PC-9 (cell line): Measurements from ENCODE around the gene FBXL14. TPM values are rescaled to one million over a fixed set of nuclear protein-coding genes. Genes with fewer than 3 reads are reported as not detected.
A peak's percentile ranks its signal among the peaks of the same experiment; 100 is the strongest.

Experiments
- BruUV-seq: library from RNA; stranded (reverse); fragments of 400-500 nt; replicated peaks from 2 replicates; lab custom pipeline; 2021; lab: Mats Ljungman, UMichigan
- CTCF ChIA-PET: fragments of 300-600 bp; sonication (Branson Sonifier 250); formaldehyde crosslinking; loops from one replicate; lab custom pipeline; 2022; ENCODE audit warnings: antibody characterized with exemption; lab: Charles Lee
- POLR2A ChIA-PET: fragments of 300-600 bp; sonication (Branson Sonifier 250); formaldehyde crosslinking; loops from one replicate; lab custom pipeline; 2022; ENCODE audit warnings: antibody characterized with exemption; ENCODE audit not compliant: unreplicated experiment; lab: Charles Lee
- DNase-seq, 2 experiments: peaks; one replicate each; pipeline versions ENCODE4 v3.0.0 to v3.0.0-alpha.2; 2015 to 2022; ENCODE audit warnings: mixed read lengths in 1 of 2
- H2AFZ ChIP-seq: fragments of 200-600 bp; sonication (generic); 2 replicates; pipeline ENCODE4 v1.8.1; 2017; ENCODE audit warnings: antibody characterized with exemption
- H3F3A ChIP-seq: fragments of 200-600 bp; sonication (generic); 2 replicates; pipeline ENCODE4 v1.8.1; 2017; ENCODE audit warnings: antibody characterized with exemption, mild to moderate bottlenecking, low read depth; ENCODE audit not compliant: insufficient read depth
- H3K27ac ChIP-seq: fragments of 200-600 bp; sonication (generic); 2 replicates; pipeline ENCODE4 v1.6.1; 2016; ENCODE audit warnings: mixed run types
- H3K27me3 ChIP-seq: fragments of 200-600 bp; sonication (generic); 2 replicates; pipeline ENCODE4 v1.6.1; 2016; ENCODE audit warnings: low read depth, mixed run types; ENCODE audit not compliant: insufficient read depth
- H3K36me3 ChIP-seq: fragments of 200-600 bp; sonication (generic); 2 replicates; pipeline ENCODE4 v1.6.1; 2016; ENCODE audit warnings: low read depth, mixed run types
- H3K4me1 ChIP-seq: fragments of 200-600 bp; sonication (generic); replicated peaks from 2 replicates; pipeline ENCODE4 v1.6.1; 2016; ENCODE audit warnings: mixed run types; ENCODE audit not compliant: insufficient read depth
- H3K4me2 ChIP-seq: fragments of 200-600 bp; sonication (generic); 2 replicates; pipeline ENCODE4 v1.6.1; 2017; ENCODE audit warnings: mixed run types
- H3K4me3 ChIP-seq: fragments of 200-600 bp; sonication (generic); 2 replicates; pipeline ENCODE4 v1.6.1; 2016; ENCODE audit warnings: mixed run types
- H3K79me2 ChIP-seq: fragments of 200-600 bp; sonication (generic); 2 replicates; pipeline ENCODE4 v1.6.1; 2017; ENCODE audit warnings: low read depth, mixed run types
- H3K9me2 ChIP-seq: fragments of 200-600 bp; sonication (generic); 2 replicates; pipeline ENCODE4 v1.8.1; 2017; ENCODE audit warnings: mild to moderate bottlenecking; ENCODE audit not compliant: insufficient read depth
- H3K9me3 ChIP-seq: fragments of 200-600 bp; sonication (generic); 2 replicates; pipeline ENCODE4 v1.8.1; 2016; ENCODE audit warnings: low read depth; ENCODE audit not compliant: insufficient read depth
- H4K20me1 ChIP-seq: fragments of 200-600 bp; sonication (generic); 2 replicates; pipeline ENCODE4 v1.8.1; 2017; ENCODE audit not compliant: insufficient read depth
- CTCF ChIP-seq: fragments of 200-600 bp; sonication (generic); conservative IDR thresholded peaks from 2 replicates; pipeline ENCODE4 v1.6.1; 2017; ENCODE audit warnings: mixed run types, antibody characterized with exemption, mild to moderate bottlenecking, moderate library complexity
- EZH2 ChIP-seq: fragments of 200-600 bp; sonication (generic); IDR thresholded peaks from 2 replicates; pipeline ENCODE4 v1.8.0; 2017; ENCODE audit warnings: antibody characterized with exemption, low read depth
- intact Hi-C: fragments of 100-400 bp; cut with micrococcal nuclease; formaldehyde crosslinking; loops from one replicate; pipeline ENCODE4 v1.10.0; 2022; ENCODE audit not compliant: unreplicated experiment
- total RNA-seq: library from RNA; stranded (reverse); gene quantifications from 2 replicates; pipeline ENCODE4 v1.2.3, GENCODE V29; 2021

Gene FBXL14
- total RNA-seq, 1 experiment from 2014 or later = 21.1 TPM

- H3K27ac ChIP-seq = no peak overlapping the region
- no peaks in the 10 kb centered on the region for H3K27me3 ChIP-seq
- no peaks in the 10 kb centered on the region for H3K9me3 ChIP-seq
- H3F3A ChIP-seq = peaks cover 3% of the 10 kb centered on the region
- H2AFZ ChIP-seq = no peak overlapping the region
- ChIA-PET CTCF (interaction anchor here (0.7 kb wide), 1 partner anchor 514 kb away, joined by 4 read pairs; no protein-coding TSS in a partner anchor), POLR2A (no interaction called here)
- no peak overlapping the region for H3K4me2 ChIP-seq
- DNase-seq = no peak
- no peaks in the 10 kb centered on the region for H3K9me2 ChIP-seq
- no peak for TF ChIP-seq EZH2
- no peak for TF ChIP-seq CTCF
- no peak overlapping the region for H3K4me3 ChIP-seq
- H3K79me2 ChIP-seq = no peaks in the 10 kb centered on the region
- no peaks in the 10 kb centered on the region for H3K36me3 ChIP-seq
- intact Hi-C loops = no loop called here
- BruUV-seq = no TSS peak
- H4K20me1 ChIP-seq = no peaks in the 10 kb centered on the region
- H3K4me1 ChIP-seq = peaks cover 16% of the 10 kb centered on the region
These were observed 17.6 kb upstream of the FBXL14 start for GRCh38 chr12:1611803-1612572.

GRCh38 chr12:1610072-1610643 lies 15.8 kb upstream of the FBXL14 start:
- Histone ChIP-seq H3K27ac (no peak overlapping the region), H3K4me3 (no peak overlapping the region), H3K4me2 (no peak overlapping the region), H3F3A (peaks cover 20% of the 10 kb centered on the region), H3K4me1 (peaks cover 25% of the 10 kb centered on the region), H4K20me1 (no peaks in the 10 kb centered on the region), H3K79me2 (no peaks in the 10 kb centered on the region), H3K9me3 (no peaks in the 10 kb centered on the region), H3K36me3 (no peaks in the 10 kb centered on the region), H3K27me3 (no peaks in the 10 kb centered on the region), H3K9me2 (no peaks in the 10 kb centered on the region), H2AFZ (no peak overlapping the region)
- CTCF ChIA-PET = interaction anchor here (0.6 kb wide), 1 partner anchor 260 kb away, joined by 3 read pairs; no protein-coding TSS in a partner anchor
- BruUV-seq = no TSS peak
- intact Hi-C loops = no loop called here
- DNase-seq = no peak
- POLR2A ChIA-PET = no interaction called here
- no peak for TF ChIP-seq CTCF
- TF ChIP-seq EZH2 = no peak

- peak overlapping the region; percentile 38; the same call in 1 of the 2 replicates for H3K27ac ChIP-seq
- peak overlapping the region; percentile 14; the same call in 1 of the 2 replicates for H3K4me2 ChIP-seq
- TF ChIP-seq EZH2 (no peak), CTCF (no peak)
- no peak overlapping the region for H3K4me3 ChIP-seq
- peak overlapping the region; percentile 59; the same call in 1 of the 2 replicates for H2AFZ ChIP-seq
- H4K20me1 ChIP-seq = no peaks in the 10 kb centered on the region
- H3K4me1 ChIP-seq = peaks cover 29% of the 10 kb centered on the region
- intact Hi-C loops = loop anchor here (5.0 kb wide), 3 partner anchors 661 to 791 kb away; partner anchors contain the start of gene RAD52
- no peaks in the 10 kb centered on the region for H3K9me3 ChIP-seq
- H3K27me3 ChIP-seq = no peaks in the 10 kb centered on the region
- BruUV-seq = no TSS peak
- no peaks in the 10 kb centered on the region for H3K79me2 ChIP-seq
- ChIA-PET POLR2A (interaction anchor here (0.6 kb wide), 1 partner anchor 1038 kb away, joined by 3 read pairs; no protein-coding TSS in a partner anchor), CTCF (no interaction called here)
- no peaks in the 10 kb centered on the region for H3K9me2 ChIP-seq
- H3K36me3 ChIP-seq = no peaks in the 10 kb centered on the region
- no peak for DNase-seq
- H3F3A ChIP-seq = peaks cover 20% of the 10 kb centered on the region
These were observed 14.3 kb upstream of the FBXL14 start for GRCh38 chr12:1608713-1609119.
